GM12878 (cell line): ENCODE measurements around the gene CHRM5. TPM values are rescaled to one million over a fixed set of nuclear protein-coding genes. Genes with fewer than 3 reads are reported as not detected.
A peak's percentile ranks its signal among the peaks of the same experiment; 100 is the strongest.

Experiments
- DPF2 ChIP-seq: fragments of 450-650 bp; IDR thresholded peaks from 2 replicates; pipeline ENCODE4 v1.6.1; 2017; ENCODE audit warnings: mild to moderate bottlenecking
- NFYA ChIP-seq: IDR thresholded peaks from 2 replicates; pipeline ENCODE4 v1.6.1; 2011; ENCODE audit warnings: low read depth, mild to moderate bottlenecking, low read length, improper control_type of control experiment, borderline replicate concordance
- NR2C1 ChIP-seq: fragments of 450-650 bp; IDR thresholded peaks from 2 replicates; pipeline ENCODE4 v1.6.1; 2017; ENCODE audit warnings: antibody characterized with exemption, mild to moderate bottlenecking, moderate library complexity
- POLR2A ChIP-seq: IDR thresholded peaks from 2 replicates; pipeline ENCODE4 v1.6.1; 2011; ENCODE audit warnings: low read depth, mild to moderate bottlenecking, low read length
- SIN3A ChIP-seq: IDR thresholded peaks from 2 replicates; pipeline ENCODE4 v1.6.1; 2012; ENCODE audit warnings: low read depth, low read length, improper control_type of control experiment
- SIX5 ChIP-seq: IDR thresholded peaks from 2 replicates; pipeline ENCODE4 v1.6.1; 2011; ENCODE audit warnings: mild to moderate bottlenecking, low read depth, low read length, moderate library complexity; ENCODE audit not compliant: severe bottlenecking
- SMAD5 ChIP-seq: IDR thresholded peaks from 2 replicates; pipeline ENCODE4 v1.6.1; 2016; ENCODE audit warnings: antibody characterized with exemption, low read depth
- ZNF622 ChIP-seq: fragments of 450-650 bp; IDR thresholded peaks from 2 replicates; pipeline ENCODE4 v1.6.1; 2017; ENCODE audit warnings: mild to moderate bottlenecking, inconsistent platforms
- polyA plus RNA-seq, 11 experiments: library from polyadenylated mRNA; depleted of rRNA in 4 of 11; unstranded in 6 of 11; stranded (reverse) in 5 of 11; fragments of >200 nt; fragmentation: Nextera tagmentation in 4 of 11; fragmentation: Illumina TruSeq in 1 of 11; extraction: Ambion mirVana in 4 of 11; extraction: Trizol in 1 of 11; gene quantifications; 1 replicate in 1 of 11; 2 replicates in 10 of 11; pipeline versions ENCODE4 v1.2.1 to v1.2.3, GENCODE V29; 2011 to 2016; ENCODE audit warnings: inconsistent platforms in 2 of 11, missing spikeins in 2 of 11, low read depth in 1 of 11
- total RNA-seq, 4 experiments: library from RNA; depleted of rRNA in 3 of 4; stranded (reverse); fragments of >200 nt in 3 of 4; fragmentation: Illumina TruSeq in 1 of 4; extraction: Trizol in 1 of 4; gene quantifications; 2 replicates each; pipeline versions ENCODE4 v1.2.1 to v1.2.3, GENCODE V29; 2013 to 2021
- TF ChIP-seq, protein P1 (sequence below): fragments of 450-650 bp; IDR thresholded peaks from 2 replicates; pipeline ENCODE4 v1.6.1; 2016; ENCODE audit warnings: mild to moderate bottlenecking, moderate library complexity, borderline replicate concordance
- TF ChIP-seq, protein P2 (sequence below): fragments of 450-650 bp; IDR thresholded peaks from 2 replicates; pipeline ENCODE4 v1.6.1; 2018; ENCODE audit warnings: mild to moderate bottlenecking, low read depth, moderate library complexity; ENCODE audit not compliant: partially characterized antibody
- TF ChIP-seq, protein P3 (sequence below): IDR thresholded peaks from 2 replicates; pipeline ENCODE4 v1.6.1; 2012; ENCODE audit warnings: low read length, inconsistent platforms
- TF ChIP-seq, protein P4 (sequence below): fragments of 150-350 bp; IDR thresholded peaks from 2 replicates; pipeline ENCODE4 v1.6.1; 2016; ENCODE audit warnings: low read depth, low read length

CHRM5 gene
- total and polyA plus RNA-seq, 10 of the 15 experiments (the other 5 are each of a cell fraction or from before 2014, with no cell fraction given): 0.01 to 0.10 (median 0.04) TPM; not detected in 6

DNA sequence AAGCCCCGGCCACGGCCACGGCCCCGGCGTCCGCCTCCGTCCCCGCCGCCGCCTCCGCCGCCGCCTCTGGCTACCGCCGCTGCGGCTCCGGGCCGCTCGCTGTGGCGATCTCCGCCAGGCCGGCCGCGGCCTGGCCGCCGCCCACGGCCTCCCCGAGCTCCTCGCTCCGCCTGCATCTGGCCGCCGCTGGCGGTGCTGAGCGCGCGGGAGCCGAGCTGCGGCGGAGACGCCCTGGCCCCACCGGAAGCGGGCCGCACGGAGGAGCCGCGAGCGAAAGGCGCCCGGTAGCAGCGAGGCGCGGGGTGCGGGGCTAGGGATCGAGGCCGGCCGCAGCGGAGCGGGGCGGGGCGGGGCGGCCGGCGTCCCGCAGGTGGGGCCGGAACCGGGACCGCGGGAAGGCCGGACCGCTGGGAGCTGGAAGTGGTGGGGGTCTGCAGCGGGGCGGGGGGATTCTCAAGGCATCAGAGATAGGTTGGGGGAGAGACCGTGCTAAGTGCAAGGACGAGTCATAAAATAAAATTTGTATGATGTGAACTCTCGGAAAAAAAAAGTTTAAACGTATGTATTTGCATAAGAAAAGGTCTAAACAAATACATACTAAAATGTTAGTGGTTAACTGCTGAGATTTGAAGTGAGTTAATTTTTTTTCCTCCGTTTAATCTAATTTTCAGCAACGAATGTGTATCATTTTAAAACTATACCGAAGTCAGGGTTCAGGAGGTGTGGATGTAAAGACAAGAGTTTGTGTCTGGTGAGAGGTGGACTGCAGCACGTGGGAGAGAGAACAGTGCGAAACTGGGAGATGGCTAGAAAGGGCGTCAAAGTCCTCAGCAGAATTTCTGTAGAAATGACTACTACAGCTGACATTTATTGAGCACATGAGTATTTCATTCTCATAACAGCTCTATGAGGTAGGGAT lies 70.8 kb downstream of the CHRM5 start, which contains the start of gene AVEN (continued):
- TF ChIP-seq, protein P1, sequence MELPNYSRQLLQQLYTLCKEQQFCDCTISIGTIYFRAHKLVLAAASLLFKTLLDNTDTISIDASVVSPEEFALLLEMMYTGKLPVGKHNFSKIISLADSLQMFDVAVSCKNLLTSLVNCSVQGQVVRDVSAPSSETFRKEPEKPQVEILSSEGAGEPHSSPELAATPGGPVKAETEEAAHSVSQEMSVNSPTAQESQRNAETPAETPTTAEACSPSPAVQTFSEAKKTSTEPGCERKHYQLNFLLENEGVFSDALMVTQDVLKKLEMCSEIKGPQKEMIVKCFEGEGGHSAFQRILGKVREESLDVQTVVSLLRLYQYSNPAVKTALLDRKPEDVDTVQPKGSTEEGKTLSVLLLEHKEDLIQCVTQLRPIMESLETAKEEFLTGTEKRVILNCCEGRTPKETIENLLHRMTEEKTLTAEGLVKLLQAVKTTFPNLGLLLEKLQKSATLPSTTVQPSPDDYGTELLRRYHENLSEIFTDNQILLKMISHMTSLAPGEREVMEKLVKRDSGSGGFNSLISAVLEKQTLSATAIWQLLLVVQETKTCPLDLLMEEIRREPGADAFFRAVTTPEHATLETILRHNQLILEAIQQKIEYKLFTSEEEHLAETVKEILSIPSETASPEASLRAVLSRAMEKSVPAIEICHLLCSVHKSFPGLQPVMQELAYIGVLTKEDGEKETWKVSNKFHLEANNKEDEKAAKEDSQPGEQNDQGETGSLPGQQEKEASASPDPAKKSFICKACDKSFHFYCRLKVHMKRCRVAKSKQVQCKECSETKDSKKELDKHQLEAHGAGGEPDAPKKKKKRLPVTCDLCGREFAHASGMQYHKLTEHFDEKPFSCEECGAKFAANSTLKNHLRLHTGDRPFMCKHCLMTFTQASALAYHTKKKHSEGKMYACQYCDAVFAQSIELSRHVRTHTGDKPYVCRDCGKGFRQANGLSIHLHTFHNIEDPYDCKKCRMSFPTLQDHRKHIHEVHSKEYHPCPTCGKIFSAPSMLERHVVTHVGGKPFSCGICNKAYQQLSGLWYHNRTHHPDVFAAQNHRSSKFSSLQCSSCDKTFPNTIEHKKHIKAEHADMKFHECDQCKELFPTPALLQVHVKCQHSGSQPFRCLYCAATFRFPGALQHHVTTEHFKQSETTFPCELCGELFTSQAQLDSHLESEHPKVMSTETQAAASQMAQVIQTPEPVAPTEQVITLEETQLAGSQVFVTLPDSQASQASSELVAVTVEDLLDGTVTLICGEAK: no peak
- TF ChIP-seq SIX5: no peak
- no peak for TF ChIP-seq SIN3A
- TF ChIP-seq POLR2A: peak; percentile 5; the same call in 1 of the 2 replicates
- TF ChIP-seq, protein P2, sequence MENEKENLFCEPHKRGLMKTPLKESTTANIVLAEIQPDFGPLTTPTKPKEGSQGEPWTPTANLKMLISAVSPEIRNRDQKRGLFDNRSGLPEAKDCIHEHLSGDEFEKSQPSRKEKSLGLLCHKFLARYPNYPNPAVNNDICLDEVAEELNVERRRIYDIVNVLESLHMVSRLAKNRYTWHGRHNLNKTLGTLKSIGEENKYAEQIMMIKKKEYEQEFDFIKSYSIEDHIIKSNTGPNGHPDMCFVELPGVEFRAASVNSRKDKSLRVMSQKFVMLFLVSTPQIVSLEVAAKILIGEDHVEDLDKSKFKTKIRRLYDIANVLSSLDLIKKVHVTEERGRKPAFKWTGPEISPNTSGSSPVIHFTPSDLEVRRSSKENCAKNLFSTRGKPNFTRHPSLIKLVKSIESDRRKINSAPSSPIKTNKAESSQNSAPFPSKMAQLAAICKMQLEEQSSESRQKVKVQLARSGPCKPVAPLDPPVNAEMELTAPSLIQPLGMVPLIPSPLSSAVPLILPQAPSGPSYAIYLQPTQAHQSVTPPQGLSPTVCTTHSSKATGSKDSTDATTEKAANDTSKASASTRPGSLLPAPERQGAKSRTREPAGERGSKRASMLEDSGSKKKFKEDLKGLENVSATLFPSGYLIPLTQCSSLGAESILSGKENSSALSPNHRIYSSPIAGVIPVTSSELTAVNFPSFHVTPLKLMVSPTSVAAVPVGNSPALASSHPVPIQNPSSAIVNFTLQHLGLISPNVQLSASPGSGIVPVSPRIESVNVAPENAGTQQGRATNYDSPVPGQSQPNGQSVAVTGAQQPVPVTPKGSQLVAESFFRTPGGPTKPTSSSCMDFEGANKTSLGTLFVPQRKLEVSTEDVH: no peak
- 0 out of 2 replicates have a peak, but pooled peaks have one; percentile 23 for TF ChIP-seq NR2C1
- TF ChIP-seq, protein P3, sequence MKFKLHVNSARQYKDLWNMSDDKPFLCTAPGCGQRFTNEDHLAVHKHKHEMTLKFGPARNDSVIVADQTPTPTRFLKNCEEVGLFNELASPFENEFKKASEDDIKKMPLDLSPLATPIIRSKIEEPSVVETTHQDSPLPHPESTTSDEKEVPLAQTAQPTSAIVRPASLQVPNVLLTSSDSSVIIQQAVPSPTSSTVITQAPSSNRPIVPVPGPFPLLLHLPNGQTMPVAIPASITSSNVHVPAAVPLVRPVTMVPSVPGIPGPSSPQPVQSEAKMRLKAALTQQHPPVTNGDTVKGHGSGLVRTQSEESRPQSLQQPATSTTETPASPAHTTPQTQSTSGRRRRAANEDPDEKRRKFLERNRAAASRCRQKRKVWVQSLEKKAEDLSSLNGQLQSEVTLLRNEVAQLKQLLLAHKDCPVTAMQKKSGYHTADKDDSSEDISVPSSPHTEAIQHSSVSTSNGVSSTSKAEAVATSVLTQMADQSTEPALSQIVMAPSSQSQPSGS: peak; percentile 33; the same call in 1 of the 2 replicates
- TF ChIP-seq ZNF622: no peak
- TF ChIP-seq, protein P4, sequence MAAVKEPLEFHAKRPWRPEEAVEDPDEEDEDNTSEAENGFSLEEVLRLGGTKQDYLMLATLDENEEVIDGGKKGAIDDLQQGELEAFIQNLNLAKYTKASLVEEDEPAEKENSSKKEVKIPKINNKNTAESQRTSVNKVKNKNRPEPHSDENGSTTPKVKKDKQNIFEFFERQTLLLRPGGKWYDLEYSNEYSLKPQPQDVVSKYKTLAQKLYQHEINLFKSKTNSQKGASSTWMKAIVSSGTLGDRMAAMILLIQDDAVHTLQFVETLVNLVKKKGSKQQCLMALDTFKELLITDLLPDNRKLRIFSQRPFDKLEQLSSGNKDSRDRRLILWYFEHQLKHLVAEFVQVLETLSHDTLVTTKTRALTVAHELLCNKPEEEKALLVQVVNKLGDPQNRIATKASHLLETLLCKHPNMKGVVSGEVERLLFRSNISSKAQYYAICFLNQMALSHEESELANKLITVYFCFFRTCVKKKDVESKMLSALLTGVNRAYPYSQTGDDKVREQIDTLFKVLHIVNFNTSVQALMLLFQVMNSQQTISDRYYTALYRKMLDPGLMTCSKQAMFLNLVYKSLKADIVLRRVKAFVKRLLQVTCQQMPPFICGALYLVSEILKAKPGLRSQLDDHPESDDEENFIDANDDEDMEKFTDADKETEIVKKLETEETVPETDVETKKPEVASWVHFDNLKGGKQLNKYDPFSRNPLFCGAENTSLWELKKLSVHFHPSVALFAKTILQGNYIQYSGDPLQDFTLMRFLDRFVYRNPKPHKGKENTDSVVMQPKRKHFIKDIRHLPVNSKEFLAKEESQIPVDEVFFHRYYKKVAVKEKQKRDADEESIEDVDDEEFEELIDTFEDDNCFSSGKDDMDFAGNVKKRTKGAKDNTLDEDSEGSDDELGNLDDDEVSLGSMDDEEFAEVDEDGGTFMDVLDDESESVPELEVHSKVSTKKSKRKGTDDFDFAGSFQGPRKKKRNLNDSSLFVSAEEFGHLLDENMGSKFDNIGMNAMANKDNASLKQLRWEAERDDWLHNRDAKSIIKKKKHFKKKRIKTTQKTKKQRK: no peak
- peak; percentile 51; the same call in 1 of the 2 replicates for TF ChIP-seq DPF2
- no peak for TF ChIP-seq NFYA
- no peak for TF ChIP-seq SMAD5
